Mesenchymal stem cell (in vitro differentiated cells and primary cell): ENCODE results near the gene SLC66A2.

Source experiments
- DNase-seq: peaks from one replicate; pipeline ENCODE4 v3.0.0-alpha.2; 2013
- H2AFZ ChIP-seq: one replicate; pipeline ENCODE4 v1.6.1; 2013; ENCODE audit warnings: low read depth, mild to moderate bottlenecking, control low read depth, inconsistent platforms, low read length, moderate library complexity
- H2AK5ac ChIP-seq: 2 replicates; pipeline ENCODE4 v1.6.1; 2013; ENCODE audit warnings: low read length, moderate library complexity, mild to moderate bottlenecking, inconsistent platforms; ENCODE audit not compliant: severe bottlenecking
- H2BK120ac ChIP-seq: one replicate; pipeline ENCODE4 v1.6.1; 2013; ENCODE audit warnings: low read depth, mild to moderate bottlenecking, inconsistent platforms, low read length, moderate library complexity
- H2BK12ac ChIP-seq, 2 experiments: one replicate each; pipeline ENCODE4 v1.6.1; 2013; ENCODE audit warnings: inconsistent platforms in 2 of 2, low read length in 2 of 2, mild to moderate bottlenecking in 2 of 2, moderate library complexity in 2 of 2, control low read depth in 1 of 2
- H2BK15ac ChIP-seq: one replicate; pipeline ENCODE4 v1.6.1; 2013; ENCODE audit warnings: mild to moderate bottlenecking, low read depth, inconsistent platforms; ENCODE audit not compliant: poor library complexity, severe bottlenecking
- H2BK5ac ChIP-seq: 2 replicates; pipeline ENCODE4 v1.6.1; 2013; ENCODE audit warnings: low read depth, mild to moderate bottlenecking, low read length, control low read depth, inconsistent platforms; ENCODE audit not compliant: poor library complexity, severe bottlenecking
- H3K14ac ChIP-seq, 2 experiments: one replicate each; pipeline ENCODE4 v1.6.1; 2013; ENCODE audit warnings: inconsistent platforms in 2 of 2, low read length in 2 of 2, control low read depth in 1 of 2, mild to moderate bottlenecking in 1 of 2, moderate library complexity in 1 of 2
- H3K18ac ChIP-seq, 2 experiments: one replicate each; pipeline ENCODE4 v1.6.1; 2013; ENCODE audit warnings: inconsistent platforms in 2 of 2, low read length in 2 of 2, control low read depth in 1 of 2, low read depth in 1 of 2, mild to moderate bottlenecking in 1 of 2
- H3K23ac ChIP-seq, 2 experiments: one replicate each; pipeline ENCODE4 v1.6.1; 2013; ENCODE audit warnings: inconsistent platforms in 2 of 2, low read length in 2 of 2, mild to moderate bottlenecking in 2 of 2, moderate library complexity in 2 of 2, control low read depth in 1 of 2
- H3K27ac ChIP-seq: 2 replicates; pipeline ENCODE4 v1.5.1; 2013; ENCODE audit warnings: mild to moderate bottlenecking, moderate library complexity, low read length, control low read depth, inconsistent platforms; ENCODE audit not compliant: poor library complexity, severe bottlenecking
- H3K27me3 ChIP-seq, 2 experiments: 2 replicates each; pipeline versions ENCODE4 v1.6.1 to v1.7.0; 2013; ENCODE audit warnings: low read length in 2 of 2, mild to moderate bottlenecking in 2 of 2, moderate library complexity in 2 of 2, control low read depth in 1 of 2, inconsistent platforms in 1 of 2; ENCODE audit not compliant: control insufficient read depth in 1 of 2, insufficient read depth in 1 of 2
- H3K36me3 ChIP-seq, 2 experiments: 2 replicates each; pipeline versions ENCODE4 v1.6.1 to v1.7.0; 2013; ENCODE audit warnings: low read length in 2 of 2, control low read depth in 1 of 2, inconsistent platforms in 1 of 2, low read depth in 1 of 2, mild to moderate bottlenecking in 1 of 2; ENCODE audit not compliant: insufficient read depth in 2 of 2, control insufficient read depth in 1 of 2
- H3K4ac ChIP-seq, 2 experiments: one replicate each; pipeline ENCODE4 v1.6.1; 2013; ENCODE audit warnings: inconsistent platforms in 2 of 2, low read length in 2 of 2, mild to moderate bottlenecking in 2 of 2, moderate library complexity in 2 of 2, control low read depth in 1 of 2, low read depth in 1 of 2
- H3K4me1 ChIP-seq: 2 replicates; pipeline ENCODE4 v1.6.1; 2013; ENCODE audit warnings: low read depth, low read length, control low read depth; ENCODE audit not compliant: control insufficient read depth, insufficient read depth
- H3K4me2 ChIP-seq: 2 replicates; pipeline ENCODE4 v1.6.1; 2013; ENCODE audit warnings: low read length, mild to moderate bottlenecking, inconsistent platforms; ENCODE audit not compliant: poor library complexity, severe bottlenecking
- H3K4me3 ChIP-seq, 2 experiments: 2 replicates each; pipeline versions ENCODE4 v1.5.1 to v1.7.0; 2013; ENCODE audit warnings: low read length in 2 of 2, mild to moderate bottlenecking in 2 of 2, control low read depth in 1 of 2, low read depth in 1 of 2; ENCODE audit not compliant: insufficient read depth in 1 of 2
- H3K79me1 ChIP-seq: replicated peaks from 2 replicates; pipeline ENCODE4 v1.6.1; 2013; ENCODE audit warnings: mild to moderate bottlenecking, control low read depth, low read length, inconsistent platforms; ENCODE audit not compliant: poor library complexity, severe bottlenecking
- H3K9ac ChIP-seq: 2 replicates; pipeline ENCODE4 v1.7.0; 2013; ENCODE audit warnings: mild to moderate bottlenecking, low read length, moderate library complexity
- H3K9me3 ChIP-seq: 2 replicates; pipeline ENCODE4 v1.7.0; 2013; ENCODE audit warnings: mild to moderate bottlenecking, low read length; ENCODE audit not compliant: control insufficient read depth
- H4K8ac ChIP-seq: one replicate; pipeline ENCODE4 v1.6.1; 2013; ENCODE audit warnings: inconsistent platforms, mild to moderate bottlenecking, low read length, moderate library complexity
- H4K91ac ChIP-seq: one replicate; pipeline ENCODE4 v1.6.1; 2013; ENCODE audit warnings: mild to moderate bottlenecking, low read length, inconsistent platforms
- WGBS: methylation state at CpG from one replicate; pipeline ENCODE4 v1.1.7; 2013; ENCODE audit warnings: mixed read lengths; 5-methylcytosine and 5-hydroxymethylcytosine counted together

The SLC66A2 gene

GRCh38 chr18:79921984-79922965, 29.2 kb downstream of the SLC66A2 start:
- no peak overlapping the region for H3K14ac ChIP-seq
- WGBS: 96% methylated on average over 22 of the region's 24 CpGs
- no peaks in the 10 kb centered on the region for H3K27me3 ChIP-seq
- H3K4ac ChIP-seq: no peak overlapping the region
- peaks cover 46% of the 10 kb centered on the region for H3K79me1 ChIP-seq
- H2BK120ac ChIP-seq: no peak overlapping the region
- no peak overlapping the region for H2BK5ac ChIP-seq
- H3K23ac ChIP-seq: no peak overlapping the region
- no peak for DNase-seq
- H3K4me1 ChIP-seq: peaks cover 1% of the 10 kb centered on the region
- no peak overlapping the region for H2AFZ ChIP-seq
- H3K27ac ChIP-seq: no peak overlapping the region
- H3K18ac ChIP-seq: no peak overlapping the region
- no peak overlapping the region for H2BK15ac ChIP-seq
- H3K9ac ChIP-seq: no peak overlapping the region
- H2BK12ac ChIP-seq: no peak overlapping the region
- H3K36me3 ChIP-seq: peaks cover 41 to 61% of the 10 kb centered on the region in 2 experiments
- peaks cover under 1% of the 10 kb centered on the region for H3K9me3 ChIP-seq
- no peak overlapping the region for H2AK5ac ChIP-seq
- H3K4me2 ChIP-seq: no peak overlapping the region
- no peak overlapping the region for H3K4me3 ChIP-seq
- no peak overlapping the region for H4K8ac ChIP-seq
- H4K91ac ChIP-seq: no peak overlapping the region

- no peak overlapping the region for H3K27ac ChIP-seq
- H4K8ac ChIP-seq: no peak overlapping the region
- H2BK15ac ChIP-seq: no peak overlapping the region
- H3K27me3 ChIP-seq: no peaks in the 10 kb centered on the region
- no peak overlapping the region for H3K14ac ChIP-seq
- DNase-seq: no peak
- no peak overlapping the region for H3K23ac ChIP-seq
- WGBS: 98% methylated on average over 19 of the region's 19 CpGs
- H2BK12ac ChIP-seq: no peak overlapping the region
- no peak overlapping the region for H2AK5ac ChIP-seq
- H3K4me3 ChIP-seq: no peak overlapping the region
- no peak overlapping the region for H3K9ac ChIP-seq
- H4K91ac ChIP-seq: no peak overlapping the region
- no peaks in the 10 kb centered on the region for H3K9me3 ChIP-seq
- peaks cover 44 to 75% of the 10 kb centered on the region in 2 experiments for H3K36me3 ChIP-seq
- no peak overlapping the region for H3K4ac ChIP-seq
- H3K18ac ChIP-seq: no peak overlapping the region
- no peak overlapping the region for H2BK120ac ChIP-seq
- H3K79me1 ChIP-seq: peaks cover 56% of the 10 kb centered on the region
- H3K4me1 ChIP-seq: peaks cover 3% of the 10 kb centered on the region
- H2BK5ac ChIP-seq: no peak overlapping the region
- no peak overlapping the region for H2AFZ ChIP-seq
- no peak overlapping the region for H3K4me2 ChIP-seq
These were observed 32.4 kb downstream of the SLC66A2 start for GRCh38 chr18:79919089-79919488.

- DNase-seq: no peak
- peaks cover 39 to 71% of the 10 kb centered on the region in 2 experiments for H3K36me3 ChIP-seq
- H3K4me1 ChIP-seq: peaks cover 3% of the 10 kb centered on the region
- H3K9me3 ChIP-seq: no peaks in the 10 kb centered on the region
- no peak overlapping the region for H3K18ac ChIP-seq
- H4K8ac ChIP-seq: no peak overlapping the region
- H3K79me1 ChIP-seq: peaks cover 53% of the 10 kb centered on the region
- H2BK120ac ChIP-seq: no peak overlapping the region
- no peak overlapping the region for H3K4ac ChIP-seq
- H3K23ac ChIP-seq: no peak overlapping the region
- H2AFZ ChIP-seq: no peak overlapping the region
- no peak overlapping the region for H3K4me3 ChIP-seq
- H3K27ac ChIP-seq: no peak overlapping the region
- H3K4me2 ChIP-seq: no peak overlapping the region
- H2BK15ac ChIP-seq: no peak overlapping the region
- H2AK5ac ChIP-seq: no peak overlapping the region
- 99% methylated on average over 20 of the region's 20 CpGs for WGBS
- no peak overlapping the region for H3K9ac ChIP-seq
- H4K91ac ChIP-seq: no peak overlapping the region
- H2BK12ac ChIP-seq: no peak overlapping the region
- H3K14ac ChIP-seq: no peak overlapping the region
- H2BK5ac ChIP-seq: no peak overlapping the region
- no peaks in the 10 kb centered on the region for H3K27me3 ChIP-seq
These were observed 32.8 kb downstream of the SLC66A2 start for GRCh38 chr18:79918615-79919011.

- H3K79me1 ChIP-seq: peaks cover 52% of the 10 kb centered on the region
These were observed 33.4 kb downstream of the SLC66A2 start for GRCh38 chr18:79917853-79918614.

More at GRCh38 chr18:79917853-79918614, 33.4 kb downstream of the SLC66A2 start:
- no peak overlapping the region for H2BK12ac ChIP-seq
- no peak overlapping the region for H2AFZ ChIP-seq
- no peak overlapping the region for H3K4ac ChIP-seq
- H4K8ac ChIP-seq: no peak overlapping the region
- H2AK5ac ChIP-seq: no peak overlapping the region
- no peak overlapping the region for H2BK5ac ChIP-seq
- H3K9ac ChIP-seq: no peak overlapping the region
- H3K9me3 ChIP-seq: no peaks in the 10 kb centered on the region
- no peak overlapping the region for H3K27ac ChIP-seq
- no peak overlapping the region for H3K4me3 ChIP-seq
- H3K18ac ChIP-seq: no peak overlapping the region
- H3K27me3 ChIP-seq: no peaks in the 10 kb centered on the region
- no peak overlapping the region for H2BK15ac ChIP-seq
- no peak overlapping the region for H3K23ac ChIP-seq
- no peak overlapping the region for H3K4me2 ChIP-seq
- no peak overlapping the region for H4K91ac ChIP-seq
- no peak overlapping the region for H3K14ac ChIP-seq
- 97% methylated on average over 25 of the region's 25 CpGs for WGBS
- no peak for DNase-seq
- H2BK120ac ChIP-seq: no peak overlapping the region
- H3K4me1 ChIP-seq: peaks cover 3% of the 10 kb centered on the region
- H3K36me3 ChIP-seq: peaks cover 36 to 72% of the 10 kb centered on the region in 2 experiments
